H1 (cell line): ENCODE data around the gene FAM107A. TPM values are rescaled to one million over a fixed set of nuclear protein-coding genes. Genes with fewer than 3 reads are reported as not detected.

Experiments
- CTCF ChIA-PET: fragments of 300-600 bp; sonication (Branson Sonifier 250); formaldehyde crosslinking; loops from one replicate; lab custom pipeline; 2021; ENCODE audit not compliant: partially characterized antibody; lab: Charles Lee
- POLR2A ChIA-PET: fragments of 300-600 bp; sonication (Branson Sonifier 250); formaldehyde crosslinking; loops from one replicate; lab custom pipeline; 2021; ENCODE audit warnings: inconsistent platforms; ENCODE audit not compliant: partially characterized antibody; lab: Charles Lee
- DNase-seq, 2 experiments: peaks; one replicate each; pipeline versions ENCODE4 v3.0.0 to v3.0.0-alpha.2; 2010 to 2022; ENCODE audit warnings: low spot score in 2 of 2, low read depth in 1 of 2, mixed read lengths in 1 of 2
- FAIRE-seq: peaks from 2 replicates; lab custom pipeline; 2011; peaks lifted over from hg19 to GRCh38; lab: Jason Lieb, UNC
- H2AFZ ChIP-seq: 2 replicates; pipeline ENCODE4 v1.8.1; 2012; ENCODE audit warnings: low read length, inconsistent platforms
- H2AK5ac ChIP-seq: 2 replicates; pipeline ENCODE4 v1.6.1; 2013; ENCODE audit warnings: low read depth, low read length
- H2BK120ac ChIP-seq: replicated peaks from 2 replicates; pipeline ENCODE3; 2013; ENCODE audit warnings: low read depth, low read length, inconsistent platforms
- H2BK12ac ChIP-seq: 2 replicates; pipeline ENCODE4 v1.6.1; 2013; ENCODE audit warnings: low read depth, low read length
- H2BK15ac ChIP-seq: 2 replicates; pipeline ENCODE4 v1.6.1; 2013; ENCODE audit warnings: low read length
- H2BK20ac ChIP-seq: 2 replicates; pipeline ENCODE4 v1.6.1; 2013; ENCODE audit warnings: low read length
- H2BK5ac ChIP-seq: 2 replicates; pipeline ENCODE4 v1.6.1; 2013; ENCODE audit warnings: low read depth, low read length
- H3K14ac ChIP-seq: 2 replicates; pipeline ENCODE4 v1.6.1; 2013; ENCODE audit warnings: inconsistent platforms; ENCODE audit not compliant: insufficient read length
- H3K18ac ChIP-seq: 2 replicates; pipeline ENCODE4 v1.6.1; 2013; ENCODE audit warnings: low read length; ENCODE audit errors: extremely low read depth
- H3K23ac ChIP-seq: 2 replicates; pipeline ENCODE4 v1.6.1; 2013; ENCODE audit warnings: inconsistent platforms; ENCODE audit not compliant: insufficient read length
- H3K23me2 ChIP-seq: 2 replicates; pipeline ENCODE4 v1.6.1; 2013; ENCODE audit warnings: low read depth, low read length
- H3K27ac ChIP-seq: 2 replicates; pipeline ENCODE4 v1.6.1; 2011; ENCODE audit warnings: low read depth, low read length, inconsistent platforms
- H3K27me3 ChIP-seq, 4 experiments: replicated peaks in 1 of 4; 1 replicate in 1 of 4; 2 replicates in 3 of 4; pipeline versions ENCODE4 v1.6.1 to v1.8.1; 2011 to 2013; ENCODE audit warnings: low read length in 3 of 4, mild to moderate bottlenecking in 3 of 4, inconsistent platforms in 2 of 4, mixed read lengths in 2 of 4, moderate library complexity in 1 of 4; ENCODE audit not compliant: control insufficient read depth in 3 of 4, insufficient read depth in 3 of 4; ENCODE audit errors: extremely low read depth in 1 of 4
- H3K36me3 ChIP-seq, 4 experiments: 2 replicates each; pipeline versions ENCODE4 v1.6.1 to v1.8.1; 2011 to 2013; ENCODE audit warnings: mild to moderate bottlenecking in 4 of 4, low read length in 3 of 4, moderate library complexity in 2 of 4, control low read depth in 1 of 4, inconsistent platforms in 1 of 4; ENCODE audit not compliant: insufficient read depth in 4 of 4, control insufficient read depth in 2 of 4
- H3K4ac ChIP-seq: replicated peaks from 2 replicates; pipeline ENCODE3; 2013; ENCODE audit warnings: low read length, low read depth, mixed read lengths, inconsistent platforms; ENCODE audit not compliant: insufficient read length
- H3K4me1 ChIP-seq, 4 experiments: replicated peaks in 1 of 4; 1 replicate in 1 of 4; 2 replicates in 3 of 4; pipeline versions ENCODE4 v1.6.1 to v1.8.1; 2011 to 2013; ENCODE audit warnings: low read length in 3 of 4, inconsistent platforms in 2 of 4, mixed read lengths in 1 of 4; ENCODE audit not compliant: insufficient read depth in 4 of 4, control insufficient read depth in 3 of 4
- H3K4me2 ChIP-seq, 2 experiments: 2 replicates each; pipeline versions ENCODE4 v1.6.1 to v1.8.1; 2011 to 2013; ENCODE audit warnings: low read depth in 2 of 2, low read length in 2 of 2, control low read depth in 1 of 2, inconsistent platforms in 1 of 2, mild to moderate bottlenecking in 1 of 2; ENCODE audit not compliant: insufficient read depth in 1 of 2
- H3K4me3 ChIP-seq, 4 experiments: fragments of 200-600, 300-600 bp in 1 of 4; sonication (generic), shearing (Covaris generic), sonication (Bioruptor Twin) in 1 of 4; 2 replicates each; pipeline versions ENCODE4 v1.5.1 to v1.8.1; 2011 to 2016; ENCODE audit warnings: low read length in 4 of 4, low read depth in 3 of 4, control low read depth in 2 of 4, inconsistent platforms in 2 of 4, mild to moderate bottlenecking in 2 of 4, mixed read lengths in 1 of 4, moderate library complexity in 1 of 4; ENCODE audit not compliant: insufficient read depth in 2 of 4; ENCODE audit errors: extremely low read depth in 1 of 4
- H3K56ac ChIP-seq: replicated peaks from 2 replicates; pipeline ENCODE3; 2013; ENCODE audit warnings: low read depth, mild to moderate bottlenecking, mixed read lengths, low read length, inconsistent platforms; ENCODE audit not compliant: insufficient read length
- H3K79me1 ChIP-seq: 2 replicates; pipeline ENCODE4 v1.6.1; 2013; ENCODE audit warnings: low read depth, low read length, control low read depth
- H3K79me2 ChIP-seq, 2 experiments: 2 replicates each; pipeline versions ENCODE4 v1.6.1 to v1.8.1; 2012 to 2013; ENCODE audit warnings: low read length in 2 of 2, mild to moderate bottlenecking in 2 of 2, inconsistent platforms in 1 of 2; ENCODE audit not compliant: insufficient read depth in 2 of 2, control insufficient read depth in 1 of 2
- H3K9ac ChIP-seq, 4 experiments: replicated peaks in 1 of 4; 1 replicate in 1 of 4; 2 replicates in 3 of 4; pipeline versions ENCODE4 v1.6.1 to v1.8.1; 2011 to 2013; ENCODE audit warnings: low read depth in 3 of 4, low read length in 3 of 4, control low read depth in 2 of 4, mild to moderate bottlenecking in 2 of 4, moderate library complexity in 2 of 4, inconsistent platforms in 1 of 4; ENCODE audit errors: extremely low read depth in 1 of 4
- H3K9me3 ChIP-seq, 2 experiments: 2 replicates each; pipeline versions ENCODE4 v1.6.1 to v1.8.1; 2012 to 2013; ENCODE audit warnings: mild to moderate bottlenecking in 2 of 2, moderate library complexity in 2 of 2, control low read depth in 1 of 2, inconsistent platforms in 1 of 2, low read depth in 1 of 2, low read length in 1 of 2, mixed read lengths in 1 of 2; ENCODE audit not compliant: insufficient read depth in 2 of 2
- H4K20me1 ChIP-seq, 2 experiments: replicated peaks in 1 of 2; 2 replicates each; pipeline versions ENCODE3 to v1.8.1; 2011 to 2013; ENCODE audit warnings: inconsistent platforms in 2 of 2, low read length in 2 of 2, mild to moderate bottlenecking in 1 of 2; ENCODE audit not compliant: insufficient read depth in 2 of 2, control insufficient read depth in 1 of 2
- H4K5ac ChIP-seq: 2 replicates; pipeline ENCODE4 v1.6.1; 2013; ENCODE audit warnings: low read length, low read depth, mixed read lengths, inconsistent platforms; ENCODE audit not compliant: insufficient read length
- H4K8ac ChIP-seq: 2 replicates; pipeline ENCODE4 v1.8.0; 2013; ENCODE audit warnings: mild to moderate bottlenecking, moderate library complexity, low read length, inconsistent platforms; ENCODE audit not compliant: insufficient read depth; ENCODE audit errors: extremely low read depth
- H4K91ac ChIP-seq: replicated peaks from 2 replicates; pipeline ENCODE3; 2013; ENCODE audit warnings: low read length, mixed read lengths, inconsistent platforms; ENCODE audit not compliant: insufficient read length
- ASH2L ChIP-seq: fragments of 200-600, 300-600 bp; sonication (generic); IDR thresholded peaks from one replicate; pipeline ENCODE4 v1.7.1; 2017; ENCODE audit warnings: low read length
- BCL11A ChIP-seq, 2 experiments: IDR thresholded peaks; one replicate each; pipeline ENCODE4 v1.6.1; 2011; ENCODE audit warnings: low read depth in 2 of 2, low read length in 2 of 2, mild to moderate bottlenecking in 2 of 2
- BRCA1 ChIP-seq: IDR thresholded peaks from 2 replicates; pipeline ENCODE4 v1.6.1; 2012; ENCODE audit warnings: low read depth, low read length, improper control_type of control experiment
- CEBPB ChIP-seq: IDR thresholded peaks from 2 replicates; pipeline ENCODE4 v1.6.1; 2012; ENCODE audit warnings: low read depth, low read length
- CREB1 ChIP-seq: IDR thresholded peaks from 2 replicates; pipeline ENCODE4 v1.6.1; 2012; ENCODE audit warnings: inconsistent platforms
- JUN ChIP-seq: IDR thresholded peaks from 2 replicates; pipeline ENCODE4 v1.6.1; 2011; ENCODE audit warnings: low read depth, mild to moderate bottlenecking, improper control_type of control experiment, low read length
- KDM1A ChIP-seq: fragments of 200-600, 300-600 bp; sonication (generic); IDR thresholded peaks from 2 replicates; pipeline ENCODE4 v1.7.1; 2016; ENCODE audit warnings: mild to moderate bottlenecking, low read length, borderline replicate concordance
- NANOG ChIP-seq: IDR thresholded peaks from 2 replicates; pipeline ENCODE4 v1.6.1; 2011; ENCODE audit warnings: low read length, low read depth, mild to moderate bottlenecking, inconsistent platforms; ENCODE audit not compliant: insufficient read depth, poor library complexity, severe bottlenecking
- POU5F1 ChIP-seq: IDR thresholded peaks from 2 replicates; pipeline ENCODE4 v1.6.1; 2011; ENCODE audit warnings: low read depth, mild to moderate bottlenecking, low read length, moderate library complexity
- RBBP5 ChIP-seq: IDR thresholded peaks from 2 replicates; pipeline ENCODE4 v1.7.1; 2012; ENCODE audit warnings: low read depth, mild to moderate bottlenecking, inconsistent platforms, low read length, moderate library complexity, borderline replicate concordance
- SIN3A ChIP-seq, 2 experiments: IDR thresholded peaks in 1 of 2; conservative IDR thresholded peaks in 1 of 2; 2 replicates each; pipeline ENCODE4 v1.6.1; 2011 to 2012; ENCODE audit warnings: low read length in 2 of 2, improper control_type of control experiment in 1 of 2, low read depth in 1 of 2, mild to moderate bottlenecking in 1 of 2
- SIRT6 ChIP-seq: IDR thresholded peaks from one replicate; pipeline ENCODE4 v1.7.1; 2012; ENCODE audit warnings: low read length, inconsistent platforms
- SP2 ChIP-seq: IDR thresholded peaks from 2 replicates; pipeline ENCODE4 v1.6.1; 2012; ENCODE audit warnings: mild to moderate bottlenecking, low read length, inconsistent platforms
- TAF7 ChIP-seq: optimal IDR thresholded peaks from 2 replicates; pipeline ENCODE3; 2011; ENCODE audit warnings: low read depth, mild to moderate bottlenecking, inconsistent platforms, low read length, moderate library complexity, borderline replicate concordance
- YY1 ChIP-seq: IDR thresholded peaks from 2 replicates; pipeline ENCODE4 v1.6.1; 2011; ENCODE audit warnings: low read depth, mild to moderate bottlenecking, low read length
- WGBS, 2 experiments: shearing (Covaris generic) in 1 of 2; methylation state at CpG; one replicate each; pipeline versions ENCODE4 v1.1.6 to v1.1.7; 2013 to 2015; ENCODE audit warnings: low lambda C conversion rate in 2 of 2, mixed read lengths in 2 of 2, inconsistent platforms in 1 of 2, low coverage in 1 of 2, missing lambda C conversion rate in 1 of 2; ENCODE audit not compliant: insufficient replicate concordance in 2 of 2, insufficient coverage in 1 of 2, insufficient read length in 1 of 2; ENCODE audit errors: extremely low coverage in 1 of 2, missing lambda C conversion rate in 1 of 2; 5-methylcytosine and 5-hydroxymethylcytosine counted together
- polyA plus RNA-seq, 7 experiments: library from polyadenylated mRNA; depleted of rRNA in 3 of 7; stranded (reverse) in 5 of 7; unstranded in 2 of 7; fragments of >200 nt in 5 of 7; fragments of 200-250 nt in 2 of 7; gene quantifications; 1 replicate in 5 of 7; 2 replicates in 1 of 7; 4 replicates in 1 of 7; pipeline versions ENCODE4 v1.2.1 to v1.2.3, GENCODE V29; 2011 to 2013; ENCODE audit warnings: missing spikeins in 2 of 7, mixed read lengths in 2 of 7
- total RNA-seq: library from RNA; stranded (reverse); fragmentation: NEBNext Ultra II Directional; extraction: Animal tissue kit (Norgen Biotek cat#: 25700); gene quantifications from 2 replicates; pipeline ENCODE4 v1.2.1, GENCODE V29; 2021

Gene FAM107A
- total and polyA plus RNA-seq, 2 of the 8 experiments (the other 6 are each of a cell fraction or from before 2014, with no cell fraction given) = 0.51 to 0.65 TPM

- no peak overlapping the region for H2AK5ac ChIP-seq
- H3K4me3 ChIP-seq = no peak overlapping the region
- no peaks in the 10 kb centered on the region for H3K79me1 ChIP-seq
- H3K4me1 ChIP-seq = peaks cover 3 to 8% (median 6%) of the 10 kb centered on the region in 4 experiments; a peak in 6 of 7 replicates
- H3K36me3 ChIP-seq = no peaks in the 10 kb centered on the region
- H3K9me3 ChIP-seq = no peaks in the 10 kb centered on the region
- CTCF ChIA-PET = interaction anchor here (0.9 to 7.2 kb wide), 31 partner anchors 9 to 352 kb away, joined by 3 to 68 read pairs (median 5); partner anchors contain the start of genes ACOX2, FAM107A and KCTD6
- POLR2A ChIA-PET = no interaction called here
- no peak overlapping the region; the same call in 1 of the 2 replicates for H4K8ac ChIP-seq
- no peak overlapping the region for H3K23ac ChIP-seq
- no peak overlapping the region for H2BK120ac ChIP-seq
- no peak overlapping the region for H2BK15ac ChIP-seq
- no peak overlapping the region for H3K14ac ChIP-seq
- H3K18ac ChIP-seq = no peak overlapping the region
- no peaks in the 10 kb centered on the region for H3K27me3 ChIP-seq
- no peak overlapping the region for H3K9ac ChIP-seq
- 83% methylated on average over 18 of the region's 18 CpGs; no CpG with 5 or more reads in 1 of the 2 experiments for WGBS, 2 experiments
- no peak overlapping the region for H2BK20ac ChIP-seq
- DNase-seq (no peak), FAIRE-seq (no peak)
- no peak overlapping the region for H2AFZ ChIP-seq
- no peak overlapping the region for H3K4ac ChIP-seq
- no peak overlapping the region for H3K27ac ChIP-seq
- no peaks in the 10 kb centered on the region for H3K23me2 ChIP-seq
- H4K91ac ChIP-seq = peak overlapping the region; percentile 57
- no peaks in the 10 kb centered on the region for H4K20me1 ChIP-seq
- H2BK5ac ChIP-seq = no peak overlapping the region
- no peak overlapping the region for H3K4me2 ChIP-seq
- no peak overlapping the region for H3K56ac ChIP-seq
- H2BK12ac ChIP-seq = peak overlapping the region; percentile 40; the same call in 1 of the 2 replicates
- no peak overlapping the region for H4K5ac ChIP-seq
- no peaks in the 10 kb centered on the region for H3K79me2 ChIP-seq
- TF ChIP-seq SIN3A (conservative IDR thresholded peaks at IDR 0.05 in 1 of 2, IDR thresholded peaks at IDR 0.05 in 1 of 2; ENCODE audit: low read depth in 1 of 2, low read length in 2 of 2) (no peak), KDM1A (no peak), ASH2L (no peak), RBBP5 (no peak), POU5F1 (no peak), SP2 (no peak), BRCA1 (no peak), YY1 (no peak), TAF7 (no peak), SIRT6 (no peak), CEBPB (no peak), NANOG (no peak), CREB1 (no peak), JUN (no peak), BCL11A (IDR thresholded peaks at IDR 0.05; ENCODE audit: low read depth in 2 of 2, low read length in 2 of 2) (no peak)
Observed at GRCh38 chr3:58530354-58530865, 46.8 kb downstream of the FAM107A start.
